Activated T-cell treated with anti-CD3 and anti-CD28 coated beads, Interleukin-2, amount 50 U/mL, for 1 hour (primary cell): Measurements from ENCODE around the gene D2HGDH.
"Not testable (repeated sequence)": the region's sequence is repeated elsewhere in the genome, so short reads cannot be mapped to it uniquely, and the experiment has no call there.

Source experiments
- DNase-seq: peaks from one replicate; pipeline ENCODE4 v3.0.0-alpha.2; 2020

The D2HGDH gene

DNA sequence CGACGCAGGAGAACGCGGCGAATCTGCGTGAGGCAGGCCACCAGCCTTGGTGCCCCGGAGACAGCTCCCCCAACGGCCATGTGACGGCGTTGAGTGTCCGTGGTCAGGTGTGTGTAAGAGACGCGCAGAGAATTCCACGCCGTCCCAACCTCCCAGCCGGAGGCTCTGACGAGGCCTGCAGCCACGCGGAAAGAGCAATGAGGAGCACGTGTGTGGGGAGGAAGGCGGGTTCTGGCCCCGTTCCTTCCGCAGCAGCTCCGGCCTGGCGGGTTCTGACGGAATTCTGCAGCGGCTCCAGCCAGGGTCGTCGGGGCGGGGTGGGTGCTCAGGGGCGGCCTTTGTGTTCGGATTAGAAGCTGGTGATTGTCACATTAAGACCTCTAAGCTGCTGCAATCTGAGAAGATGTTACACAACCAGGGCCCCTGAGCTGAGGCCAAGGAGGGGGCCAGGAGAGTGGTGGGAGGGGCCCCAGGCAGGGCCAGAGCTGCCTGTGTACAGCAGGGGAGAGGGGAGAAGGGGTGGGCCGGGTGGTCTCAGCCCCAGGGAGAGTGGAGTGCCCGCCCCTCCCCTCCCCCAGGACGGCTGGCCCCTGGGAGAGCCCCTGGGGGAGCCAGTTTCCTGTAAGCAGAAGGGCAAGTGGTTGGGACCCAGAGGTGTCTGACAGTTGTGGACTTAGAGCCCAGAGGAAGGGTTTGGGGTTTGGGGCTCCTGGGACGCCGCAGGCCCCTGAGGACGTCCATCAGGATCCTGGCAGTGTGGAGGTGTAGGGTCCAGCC lies 37.0 kb downstream of the D2HGDH start:
- peak; percentile 10 for DNase-seq

GRCh38 chr2:241772063-241772499 lies 37.7 kb downstream of the D2HGDH start:
- peak; percentile 16 for DNase-seq

DNA sequence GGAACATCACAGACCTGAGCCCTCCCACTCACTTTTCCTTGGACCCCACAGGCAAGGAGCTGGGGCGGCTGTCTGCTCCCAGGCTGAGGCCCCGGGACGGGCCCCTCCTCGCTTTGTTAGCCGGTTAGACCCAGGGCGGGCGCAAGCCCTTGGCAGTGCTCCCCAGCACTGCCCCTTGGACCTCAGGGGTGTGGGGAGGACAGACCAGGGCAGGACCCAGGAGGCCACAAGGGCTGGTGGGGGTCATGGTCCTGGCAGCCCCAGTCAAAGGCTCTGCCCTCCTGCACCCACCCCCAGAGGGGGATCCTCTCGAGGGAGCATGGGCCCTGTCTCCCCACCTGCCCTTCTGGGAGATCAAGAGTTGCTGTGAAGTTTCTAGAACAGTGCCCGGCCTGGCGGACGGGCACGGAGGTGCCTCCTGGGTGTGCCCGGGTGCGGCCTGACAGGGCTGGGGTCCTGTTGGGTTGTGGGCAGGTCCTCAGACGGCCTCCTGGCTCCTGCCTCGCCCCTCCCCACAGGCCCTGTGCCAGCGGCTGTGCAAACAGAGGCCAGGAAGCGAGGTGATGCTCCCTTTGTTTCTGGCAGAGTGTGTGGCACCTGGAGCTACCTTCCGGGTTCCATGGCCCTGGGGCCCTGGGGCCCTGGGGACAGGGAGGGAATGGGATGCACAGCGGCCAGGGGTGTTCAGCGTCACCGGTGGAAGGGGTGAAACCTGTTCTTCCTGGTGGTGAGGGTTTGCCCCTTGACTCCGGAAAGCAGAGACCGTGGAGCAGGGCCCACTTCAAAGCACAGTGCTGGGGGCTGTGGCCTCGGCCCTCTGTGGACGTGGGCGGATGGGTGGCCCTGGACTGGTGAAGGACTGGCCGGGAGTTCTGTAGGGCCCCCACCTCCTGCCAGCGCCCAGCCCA lies 39.3 kb downstream of the D2HGDH start:
- peak; percentile 14 for DNase-seq

DNA sequence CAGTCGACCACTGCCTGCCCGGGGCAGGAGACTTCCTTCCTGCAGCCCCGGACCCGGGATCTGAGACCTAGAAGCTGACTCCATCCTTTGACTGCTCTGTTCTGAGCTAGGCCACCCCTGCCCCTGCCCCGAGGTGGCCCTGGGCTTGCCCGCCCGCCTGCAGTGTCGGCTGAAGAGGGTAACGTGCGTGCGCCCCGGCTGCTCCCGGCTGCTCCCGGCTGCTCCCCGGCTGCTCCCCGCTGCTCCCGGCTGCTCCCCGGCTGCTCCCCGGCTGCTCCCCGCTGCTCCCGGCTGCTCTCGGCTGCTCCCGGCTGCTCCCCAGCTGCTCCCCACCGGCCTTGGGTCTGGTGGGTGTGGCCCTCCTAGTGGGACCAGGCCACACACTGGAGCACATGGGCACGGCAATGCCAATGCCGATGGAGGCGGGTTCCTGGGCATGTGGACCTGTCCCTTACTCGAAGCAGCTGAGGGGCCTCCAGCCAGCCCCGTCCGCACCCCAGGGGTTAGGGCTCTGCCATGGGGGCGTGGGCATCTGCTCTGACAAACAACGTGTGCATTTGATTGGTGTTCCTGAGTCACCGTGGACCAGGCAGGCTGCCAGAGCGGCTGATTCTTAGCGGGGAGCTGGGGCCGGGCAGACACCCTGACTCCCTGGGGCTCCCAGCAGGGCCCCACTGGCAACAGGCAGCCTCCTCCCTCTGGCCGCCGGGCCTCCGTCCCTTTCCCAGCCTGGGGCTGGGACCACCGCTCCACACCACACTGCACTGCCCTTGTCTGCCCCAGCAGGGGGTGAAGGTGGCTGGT lies 40.2 kb downstream of the D2HGDH start:
- peak; percentile 11 for DNase-seq

- peak; percentile 15 for DNase-seq
Observed at GRCh38 chr2:241775223-241776177, 41.1 kb downstream of the D2HGDH start.

DNA sequence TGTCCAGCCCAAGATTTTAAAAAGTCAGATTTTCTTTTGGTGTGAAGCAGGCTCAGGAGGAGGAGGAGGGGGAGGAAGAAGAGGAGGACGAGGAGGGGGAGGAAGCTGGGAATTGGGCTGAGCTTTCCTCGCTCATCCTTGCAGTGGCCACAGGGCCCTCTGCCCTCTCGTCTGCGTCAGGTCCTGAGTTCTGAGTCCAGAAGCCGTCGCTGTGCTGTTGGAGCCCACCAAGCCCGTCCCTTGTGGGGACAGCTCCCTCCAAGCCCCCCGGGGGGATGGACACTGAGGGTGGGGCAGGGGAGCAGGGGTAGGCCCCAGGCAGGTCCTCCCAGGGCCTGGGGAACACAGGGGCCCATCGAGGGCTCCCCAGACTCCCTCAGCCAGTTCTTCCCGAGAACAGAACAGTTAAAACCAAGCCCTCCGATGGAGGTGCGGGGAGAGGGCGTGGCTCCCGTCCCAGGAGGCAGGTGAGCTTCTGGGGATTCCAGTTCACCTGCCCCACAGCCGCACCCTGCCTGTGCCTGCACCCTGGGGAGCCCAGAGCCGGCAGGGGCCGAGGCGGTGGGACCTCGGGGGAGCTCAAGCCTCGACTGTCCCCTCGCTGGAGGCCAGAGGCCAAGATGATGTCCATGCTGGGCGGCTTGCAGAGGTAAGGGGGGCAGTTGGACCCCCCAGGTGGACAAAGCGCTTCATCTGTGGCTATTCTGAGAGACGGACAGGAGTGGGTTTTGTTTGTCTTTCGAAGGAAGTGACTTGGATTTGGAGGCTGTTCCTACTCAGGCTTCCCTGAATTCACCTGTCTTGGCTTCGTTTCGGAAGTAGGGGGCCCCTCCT lies 42.1 kb downstream of the D2HGDH start, which contains the start of gene GAL3ST2:
TSS of gene GAL3ST2 (plus strand) at position 487 of the 834 bp plus-strand sequence. CDS start at position 621, 134 bp downstream.
- peak; percentile 9 for DNase-seq

GRCh38 chr2:241777170-241777685 lies 42.8 kb downstream of the D2HGDH start:
- peak; percentile 11 for DNase-seq

- DNase-seq = no peak
Observed at GRCh38 chr2:241777686-241778627, 43.5 kb downstream of the D2HGDH start.

GRCh38 chr2:241780939-241781569 lies 46.6 kb downstream of the D2HGDH start:
- DNase-seq = no peak

DNA sequence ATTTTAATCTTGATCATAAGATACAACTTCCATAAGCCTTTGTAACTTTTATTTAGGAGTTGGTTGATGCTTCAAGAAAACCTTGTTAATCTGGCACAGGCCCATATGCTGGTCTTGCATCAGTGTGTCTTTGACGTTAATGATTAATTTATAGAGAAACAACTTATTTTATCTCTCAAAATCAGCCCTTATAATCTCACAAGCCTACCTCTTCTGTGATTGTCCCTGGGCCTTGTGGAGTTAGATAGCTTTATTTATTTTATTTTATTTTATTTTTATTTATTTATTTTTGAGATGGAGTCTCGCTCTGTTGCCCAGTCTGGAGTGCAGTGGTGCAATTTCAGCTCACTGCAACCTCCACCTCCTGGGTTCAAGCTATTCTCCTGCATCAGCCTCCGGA lies 47.6 kb downstream of the D2HGDH start:
- not testable (repeated sequence) for DNase-seq

- no peak for DNase-seq
Observed at GRCh38 chr2:241788135-241788534, 53.7 kb downstream of the D2HGDH start.

- no peak for DNase-seq
Observed at GRCh38 chr2:241788572-241788971, 54.1 kb downstream of the D2HGDH start.

DNA sequence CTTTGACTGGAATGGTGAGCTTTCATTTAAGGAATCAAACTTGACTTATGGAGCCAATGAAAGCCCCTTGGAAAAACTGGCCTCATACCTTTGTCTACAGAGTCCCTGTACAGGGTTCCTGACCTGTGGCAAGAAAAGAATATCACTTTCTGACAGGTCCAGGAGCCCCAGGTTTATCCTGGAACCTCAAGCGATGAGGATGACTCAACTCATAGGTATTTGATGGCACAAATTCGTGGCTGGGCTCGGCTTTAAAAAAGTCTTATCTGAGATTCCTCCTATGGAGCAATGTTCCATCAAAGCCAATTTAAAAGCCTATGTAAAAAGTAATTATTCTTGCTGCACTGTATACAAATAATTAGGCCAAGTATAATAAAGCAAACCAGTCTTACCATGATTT lies 57.0 kb downstream of the D2HGDH start:
- DNase-seq = not testable (repeated sequence)

GRCh38 chr2:241793385-241793784 lies 59.0 kb downstream of the D2HGDH start:
- no peak for DNase-seq

DNA sequence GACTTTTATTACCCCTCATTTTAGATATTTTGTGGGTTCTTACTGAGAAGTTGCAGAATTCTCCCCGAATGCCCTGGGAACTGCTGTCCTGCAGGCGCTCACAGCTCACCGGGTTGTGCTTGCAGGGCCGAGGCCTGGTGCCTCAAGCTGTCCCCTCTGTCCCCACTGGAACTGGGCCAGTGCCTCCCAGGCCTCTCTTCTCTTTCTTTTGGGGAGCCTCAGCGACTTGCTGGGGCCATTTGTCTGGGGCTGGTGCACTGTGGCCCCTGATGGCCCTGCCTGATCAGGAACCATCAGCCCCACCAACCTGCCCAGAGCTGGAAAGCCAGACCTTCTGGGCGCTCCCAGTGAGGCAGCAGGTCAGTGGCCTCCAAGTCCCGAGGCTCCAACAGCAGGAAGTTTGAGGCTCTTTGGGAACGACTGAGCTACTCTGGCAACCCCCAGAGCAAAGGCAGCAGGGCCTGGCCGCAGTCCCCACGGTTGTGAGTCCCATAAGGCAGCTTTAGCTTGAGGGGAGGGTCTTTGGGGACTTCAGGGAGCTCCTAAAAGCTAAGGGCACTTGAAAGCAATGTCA lies 59.9 kb downstream of the D2HGDH start:
- DNase-seq = no peak

DNA sequence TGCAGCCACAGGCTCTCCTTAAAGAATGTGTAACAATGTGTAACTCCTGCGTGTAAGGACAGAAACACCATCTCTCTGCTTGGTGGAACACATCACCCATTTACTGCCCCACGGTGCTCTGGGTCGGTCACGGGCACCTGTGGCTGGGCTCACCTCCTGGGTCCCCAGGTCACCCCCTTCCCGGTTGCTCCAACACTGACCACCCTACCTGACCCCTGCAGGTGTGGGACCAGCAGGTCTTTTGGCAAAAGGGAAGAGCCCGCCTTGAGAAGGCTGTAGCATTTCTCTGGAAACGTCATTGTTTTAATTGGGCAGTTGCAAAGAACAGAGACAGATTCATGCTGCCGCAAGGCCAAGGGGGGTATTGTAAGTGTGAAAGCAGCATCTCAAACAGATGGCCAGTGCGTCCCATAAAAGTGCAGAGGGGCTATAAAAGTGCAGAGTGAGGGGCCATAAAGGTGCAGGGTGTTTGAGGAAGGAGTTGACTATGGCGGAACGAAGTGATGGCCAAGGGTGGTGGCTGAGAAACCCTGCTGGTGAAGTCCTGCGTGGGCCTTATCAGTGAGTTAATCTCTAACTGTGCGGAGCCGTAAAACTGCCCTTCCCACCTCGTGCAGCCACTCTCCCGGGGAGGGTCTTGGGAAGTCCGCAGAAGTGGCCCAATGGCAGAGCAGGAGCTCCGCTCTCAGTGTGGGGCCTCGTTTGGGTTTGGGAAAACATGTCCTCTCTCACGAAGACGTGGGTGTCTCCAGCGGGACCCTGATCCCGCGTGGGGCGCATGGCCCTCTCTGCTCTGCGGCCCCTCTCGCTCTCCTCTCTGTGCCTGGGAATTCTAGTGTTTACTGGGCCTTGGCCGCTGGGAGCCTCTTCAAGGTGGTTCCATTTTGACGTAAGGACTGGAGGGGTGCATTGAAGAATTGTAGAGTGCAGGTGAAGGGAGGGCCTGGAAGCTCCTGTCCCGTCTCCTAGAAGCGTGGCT lies 60.9 kb downstream of the D2HGDH start:
- DNase-seq = no peak

DNA sequence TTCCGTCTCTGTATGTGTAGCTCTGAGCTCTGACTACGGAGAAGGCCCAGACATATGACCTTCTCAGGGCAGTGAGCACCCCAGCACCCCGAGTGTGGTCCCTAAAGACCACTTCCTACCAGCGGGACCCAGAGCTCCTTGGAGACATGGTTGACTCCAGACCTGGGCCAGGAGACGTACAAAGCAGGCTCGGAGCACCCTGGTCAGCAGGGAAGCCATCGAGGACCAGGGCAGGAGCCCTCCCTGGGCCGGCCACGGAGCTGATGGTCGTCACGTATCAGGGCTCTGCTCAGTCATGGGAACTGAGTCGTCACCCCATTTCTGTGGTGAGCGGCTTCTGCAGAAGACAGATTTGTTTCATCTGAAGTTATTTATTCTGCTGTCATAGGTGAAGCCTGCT lies 61.8 kb downstream of the D2HGDH start:
- no peak for DNase-seq
